NCI-H1694 (cell line): ENCODE data around the gene SPATS2L.

Experiments used
- DNase-seq: peaks from one replicate; lab custom pipeline; 2025; lab: John Stamatoyannopoulos, UW

SPATS2L gene

DNA sequence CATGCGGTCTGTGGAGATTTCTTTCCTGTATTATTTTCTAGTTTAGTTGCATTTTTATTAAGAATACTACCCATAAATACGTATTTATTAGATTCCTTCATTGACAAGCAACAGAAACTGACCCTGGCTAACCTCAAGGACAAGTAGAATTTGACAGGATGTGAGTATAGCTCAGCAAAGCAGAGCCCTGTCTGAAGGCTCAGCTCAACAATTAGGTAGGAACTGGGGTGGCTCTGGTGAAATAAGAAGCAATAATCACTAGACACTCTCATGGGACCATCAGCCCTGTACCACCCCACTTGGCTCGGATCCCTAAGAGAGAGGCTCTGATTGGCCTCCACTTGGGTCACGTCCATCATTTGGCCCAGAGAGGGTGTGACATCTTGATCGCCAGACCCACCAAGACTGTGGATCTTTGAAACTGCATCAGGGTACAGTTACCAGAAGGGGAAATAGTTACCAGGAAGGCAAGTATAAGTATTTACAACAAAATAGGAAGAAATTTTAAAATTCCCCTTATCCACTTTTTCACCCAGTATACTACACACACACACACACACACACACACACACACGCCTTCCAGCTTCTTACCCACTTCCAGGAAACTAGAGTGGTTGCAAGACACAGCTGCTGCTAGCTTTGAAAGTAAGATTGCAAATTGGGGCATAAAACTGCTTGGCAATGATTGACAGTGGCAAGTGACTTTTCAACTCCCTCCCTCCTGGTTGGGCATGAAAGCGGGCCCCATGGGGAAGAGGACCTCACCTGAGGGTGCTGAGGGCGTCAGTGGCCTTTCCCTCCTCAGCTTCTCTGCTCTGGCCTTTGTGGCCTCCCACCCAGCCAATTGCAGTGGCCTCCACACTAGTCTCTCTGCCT is 161.6 kb downstream of the SPATS2L start:
- DNase-seq = no peak

DNA sequence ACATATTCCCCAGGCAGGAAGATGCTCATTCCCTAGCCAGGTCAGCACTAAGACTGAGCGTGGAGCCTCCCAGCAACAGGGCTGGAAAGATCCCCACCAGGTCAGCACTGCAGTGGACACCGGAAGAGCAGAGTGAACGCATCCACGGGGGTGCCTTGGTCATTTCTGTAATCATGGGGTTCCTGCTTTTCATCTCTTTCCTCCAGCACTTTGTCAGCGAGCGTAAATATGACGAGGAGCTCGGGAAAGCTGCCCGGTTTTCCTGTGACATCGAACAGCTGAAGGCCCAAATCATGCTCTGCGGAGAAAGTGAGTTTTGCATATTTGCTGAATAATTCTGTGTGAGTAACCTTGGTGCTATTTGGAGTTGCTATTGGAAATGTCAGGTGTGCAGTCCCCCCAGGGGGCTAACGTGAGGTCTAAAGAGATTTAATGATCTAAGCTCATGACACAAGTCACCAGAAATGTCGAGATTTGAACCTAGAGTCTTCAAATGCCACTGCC is 163.3 kb downstream of the SPATS2L start:
- DNase-seq = no peak

DNA sequence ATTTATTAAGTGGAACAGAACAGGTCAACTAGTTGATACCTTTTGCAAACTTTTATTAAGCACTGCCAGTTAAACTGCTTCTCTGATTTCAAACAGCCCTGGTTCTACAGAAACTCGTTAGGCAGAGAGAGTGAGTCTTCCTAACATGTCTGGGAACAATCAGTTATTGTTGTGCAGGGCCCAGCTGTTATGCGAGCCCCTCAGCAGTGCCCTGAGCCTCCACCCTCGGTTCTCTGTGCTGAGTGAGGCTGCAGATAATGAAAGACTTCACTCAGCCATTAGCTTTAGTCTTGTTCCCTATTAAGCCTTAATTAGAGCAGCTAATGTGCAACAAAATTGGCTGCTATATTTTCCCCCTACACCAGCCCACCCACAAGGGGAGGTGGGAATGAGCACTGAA is 163.7 kb downstream of the SPATS2L start:
- no peak for DNase-seq

DNA sequence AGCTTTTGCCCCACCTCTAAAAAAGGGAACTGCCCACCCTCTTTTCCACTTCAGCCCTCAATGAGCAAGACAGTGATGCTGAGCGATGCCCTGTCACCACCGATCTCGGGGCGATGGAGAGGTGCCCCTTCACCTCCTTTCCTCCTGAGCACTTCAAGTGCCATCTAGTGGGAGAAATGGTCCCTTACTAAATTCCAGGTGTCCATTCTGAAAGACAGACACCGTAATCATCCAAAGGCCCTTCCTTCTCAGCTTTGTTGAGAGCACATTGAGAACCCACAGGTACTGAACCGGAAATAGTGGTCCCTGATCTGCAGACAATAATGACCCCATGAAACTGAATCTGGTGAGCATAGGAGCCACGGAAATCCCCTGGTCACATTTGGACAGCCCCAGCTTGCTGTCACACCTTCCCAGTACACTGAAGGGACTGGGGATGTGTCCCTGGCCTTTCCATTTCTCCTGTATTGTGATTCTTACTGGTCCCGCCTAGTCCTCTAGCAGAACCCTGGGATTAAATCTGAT is 164.9 kb downstream of the SPATS2L start:
- peak; percentile 16 for DNase-seq

DNA sequence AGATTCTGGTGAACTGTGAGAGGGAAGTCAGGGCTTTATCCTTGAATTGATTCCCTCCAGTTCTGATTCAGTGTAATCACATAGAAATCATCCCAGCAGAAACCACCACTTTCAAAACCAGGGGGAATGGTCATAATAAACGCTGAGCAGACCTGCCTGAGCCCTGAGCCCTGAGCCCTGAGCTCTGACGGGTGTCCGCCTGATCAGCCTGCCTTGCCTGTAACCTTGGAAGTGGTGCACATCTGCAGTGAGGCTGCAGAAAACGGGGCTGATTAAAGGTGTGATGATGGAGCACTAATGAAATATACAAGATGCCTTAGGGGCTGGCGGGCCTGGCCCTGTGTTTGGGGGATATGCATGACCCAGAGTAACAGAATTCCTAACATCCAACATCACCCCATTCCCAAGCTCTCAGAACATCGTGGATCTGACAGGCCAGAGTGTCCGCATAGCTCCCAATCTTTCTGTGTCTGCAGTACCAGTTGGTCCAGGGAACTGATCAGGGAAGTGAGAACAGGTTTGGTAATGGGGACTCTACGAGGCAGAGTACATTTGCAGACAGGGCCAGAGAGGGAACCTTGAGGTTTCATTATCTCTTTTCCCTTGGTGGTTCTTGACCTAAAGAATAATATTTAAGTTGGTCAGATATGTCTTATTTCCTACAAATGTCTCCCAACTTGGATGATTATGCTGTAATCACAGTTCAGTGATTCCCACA is 165.6 kb downstream of the SPATS2L start:
- no peak for DNase-seq

DNA sequence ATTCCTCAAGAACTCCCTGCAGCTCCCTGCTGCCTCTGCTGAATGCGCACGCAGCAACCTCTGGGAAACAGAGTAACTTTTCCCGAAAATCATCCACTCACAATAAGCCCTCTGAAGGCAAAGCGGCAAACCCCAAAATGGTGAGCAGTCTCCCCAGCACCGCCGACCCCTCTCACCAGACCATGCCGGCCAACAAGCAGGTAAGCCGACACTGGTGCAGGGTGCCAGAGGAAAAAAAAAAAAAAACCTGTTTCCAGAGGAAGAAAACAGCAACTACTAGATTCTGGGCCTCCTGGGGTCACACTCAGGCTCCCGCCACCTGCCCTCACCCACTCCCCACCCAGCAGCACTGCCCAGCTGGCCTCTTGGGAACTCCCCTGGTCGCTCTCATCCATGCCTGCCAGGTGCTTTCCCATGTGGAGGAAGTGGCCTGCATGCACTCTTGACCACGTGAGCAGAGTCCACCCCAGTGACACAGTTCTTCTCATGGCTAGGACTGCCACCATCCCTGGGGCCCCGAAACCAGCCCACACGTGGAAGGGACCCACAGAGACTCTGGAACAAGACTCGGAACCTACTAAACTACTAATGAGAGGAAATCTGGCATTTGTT is 166.5 kb downstream of the SPATS2L start:
- no peak for DNase-seq

DNA sequence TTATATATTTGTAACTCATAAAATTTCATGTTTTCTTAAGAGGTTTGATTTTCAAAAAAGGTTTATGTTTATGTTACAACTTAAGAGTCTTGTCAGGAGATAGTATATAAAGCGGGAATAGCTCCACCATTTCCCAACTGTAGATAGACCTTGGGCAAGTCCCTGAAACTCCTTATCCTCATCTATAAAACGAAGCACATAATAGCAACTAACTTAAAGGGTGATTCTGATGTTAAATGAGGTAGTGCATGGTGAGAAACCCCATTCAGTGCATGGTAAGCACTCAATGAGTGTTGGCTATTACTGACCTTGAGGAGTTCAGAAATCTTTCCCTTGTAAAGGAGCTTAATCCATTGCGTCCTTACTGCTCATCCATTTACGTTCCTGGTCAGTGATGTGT is 169.3 kb downstream of the SPATS2L start:
- no peak for DNase-seq

DNA sequence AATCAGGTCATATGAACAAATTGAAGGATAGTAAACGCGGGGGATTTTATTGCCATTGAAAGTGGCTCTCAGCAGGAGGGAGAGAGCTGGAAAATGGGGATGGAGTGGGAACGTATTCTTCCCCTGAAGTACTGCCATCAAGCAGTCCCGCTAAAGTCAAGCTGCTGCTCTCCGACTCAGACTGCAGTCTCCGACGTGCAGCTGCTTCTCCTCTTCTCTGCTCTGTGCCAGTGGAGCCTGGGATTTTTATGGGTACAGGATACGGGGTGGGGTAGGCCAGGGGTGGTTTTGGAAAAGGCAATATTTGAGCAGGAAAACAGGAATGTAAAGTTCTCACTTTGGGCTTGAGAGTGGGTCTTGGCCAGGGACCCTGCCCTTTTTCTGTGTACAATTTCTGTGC is 170.3 kb downstream of the SPATS2L start:
- DNase-seq = no peak

DNA sequence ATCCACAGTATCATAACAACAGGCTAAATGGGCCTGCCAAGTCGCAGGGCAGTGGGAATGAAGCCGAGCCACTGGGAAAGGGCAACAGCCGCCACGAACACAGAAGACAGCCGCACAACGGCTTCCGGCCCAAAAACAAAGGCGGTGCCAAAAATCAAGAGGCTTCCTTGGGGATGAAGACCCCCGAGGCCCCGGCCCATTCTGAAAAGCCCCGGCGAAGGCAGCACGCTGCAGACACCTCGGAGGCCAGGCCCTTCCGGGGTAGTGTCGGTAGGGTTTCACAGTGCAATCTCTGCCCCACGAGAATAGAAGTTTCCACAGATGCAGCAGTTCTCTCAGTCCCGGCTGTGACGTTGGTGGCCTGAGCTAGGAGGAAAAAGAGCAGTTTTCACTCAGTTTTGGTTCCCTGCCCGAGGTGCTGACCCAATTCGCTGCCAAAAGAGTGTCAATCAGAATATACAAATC is 171.2 kb downstream of the SPATS2L start:
- DNase-seq = no peak

DNA sequence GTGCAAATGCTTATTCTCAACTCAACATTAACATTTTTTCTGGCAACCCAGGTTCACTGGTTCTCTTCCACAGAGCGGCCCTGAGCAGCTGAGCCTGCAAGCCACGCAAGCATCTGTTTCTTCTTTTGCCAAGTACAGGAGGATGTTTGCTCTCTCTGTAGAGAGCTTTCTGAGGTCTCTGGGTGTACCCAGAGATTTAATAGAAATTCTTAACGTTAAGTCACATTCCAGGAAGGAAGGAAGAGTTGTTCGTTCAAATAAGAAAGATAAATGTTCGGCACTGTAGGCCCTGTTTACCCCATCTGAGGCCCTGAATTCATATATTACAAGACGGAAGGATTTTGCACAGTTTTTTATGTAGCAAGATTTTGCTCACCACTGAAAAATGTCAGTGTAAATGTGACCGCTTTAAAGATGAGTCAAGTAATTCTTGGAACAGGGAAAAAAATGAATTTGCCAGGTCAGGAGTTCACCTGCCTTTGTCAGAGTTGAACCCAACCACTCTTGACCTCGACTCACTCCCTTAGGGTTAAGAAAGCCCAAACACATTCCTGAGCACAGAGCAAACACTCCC is 173.3 kb downstream of the SPATS2L start:
- DNase-seq = no peak

DNA sequence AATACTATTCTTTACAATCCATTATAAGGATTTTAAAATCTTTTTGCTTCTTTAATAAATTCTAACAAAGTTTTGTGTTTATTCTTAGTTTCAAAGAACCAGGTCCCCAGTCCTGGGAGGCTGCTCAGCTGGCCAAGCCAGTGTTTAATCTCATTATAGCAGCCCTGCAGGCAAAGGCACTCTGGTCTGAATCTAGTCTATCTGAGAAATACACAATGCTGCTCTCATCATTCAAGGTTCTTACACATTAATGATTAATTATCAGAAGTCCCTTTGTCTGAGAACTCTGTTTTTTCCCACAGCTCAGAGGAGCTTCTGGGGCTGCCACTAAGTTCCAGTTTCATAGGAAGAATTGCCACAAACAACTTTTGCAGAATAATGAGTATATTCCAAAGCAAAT is 175.7 kb downstream of the SPATS2L start:
- DNase-seq = no peak

DNA sequence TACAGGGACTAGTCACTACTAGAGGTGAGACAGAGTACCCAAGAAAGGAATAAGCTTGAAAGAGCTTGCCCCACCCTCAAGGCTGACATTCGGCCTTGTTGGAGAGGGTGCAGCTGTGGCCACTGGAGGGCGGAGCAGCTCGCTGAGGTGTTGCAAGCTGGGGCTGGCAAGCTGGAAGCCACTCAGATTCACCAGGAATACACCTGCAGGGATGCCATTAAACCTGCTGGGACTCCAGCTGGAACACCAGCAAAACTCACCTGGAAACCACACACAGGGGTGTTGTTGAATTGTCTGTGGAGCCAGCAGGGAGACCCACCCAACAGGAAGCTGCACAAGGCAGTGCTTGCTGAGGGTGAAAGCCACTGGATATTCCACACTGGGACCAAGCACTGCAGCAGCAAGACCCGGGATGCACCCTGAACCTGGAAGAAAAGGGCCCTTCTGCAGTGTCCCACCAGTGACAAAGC is 177.3 kb downstream of the SPATS2L start:
- DNase-seq = no peak

DNA sequence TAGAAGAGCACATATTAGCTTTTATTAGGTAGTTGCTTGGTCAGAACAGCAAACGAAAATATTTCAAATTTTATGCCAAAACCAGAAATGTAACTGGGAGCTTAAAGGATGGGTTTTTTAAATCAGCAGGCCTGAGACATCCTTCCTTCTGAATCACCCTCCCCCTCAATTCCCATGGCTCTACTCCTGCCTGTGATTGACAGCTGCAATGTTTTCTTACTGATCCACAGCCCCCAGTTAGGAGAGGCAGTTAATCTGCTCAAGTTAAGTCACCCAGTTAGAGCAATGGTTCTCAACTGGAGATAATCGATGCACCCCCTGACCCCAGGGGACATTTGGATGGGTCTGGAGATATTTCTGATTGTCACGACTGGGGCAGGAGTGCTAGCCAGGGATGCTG is 178.4 kb downstream of the SPATS2L start:
- DNase-seq = no peak

DNA sequence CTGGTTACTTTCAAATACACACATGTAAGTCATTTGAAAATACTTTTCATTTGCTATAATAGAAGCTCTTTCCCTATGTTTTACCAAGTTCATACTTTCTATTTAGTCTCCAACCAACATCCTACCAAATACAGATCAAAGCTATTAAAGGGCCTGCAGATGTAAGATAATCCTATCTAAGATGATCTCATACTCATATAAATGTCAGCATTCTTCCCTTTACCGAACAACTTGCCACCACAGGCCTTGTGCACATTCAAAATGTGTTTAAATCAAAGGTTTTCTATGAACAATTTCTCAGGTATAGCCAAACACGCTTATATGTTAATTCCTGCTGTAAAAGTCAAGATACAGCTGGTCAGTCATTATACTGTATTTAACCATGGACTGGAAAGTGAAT is 180.0 kb downstream of the SPATS2L start:
- no peak for DNase-seq

DNA sequence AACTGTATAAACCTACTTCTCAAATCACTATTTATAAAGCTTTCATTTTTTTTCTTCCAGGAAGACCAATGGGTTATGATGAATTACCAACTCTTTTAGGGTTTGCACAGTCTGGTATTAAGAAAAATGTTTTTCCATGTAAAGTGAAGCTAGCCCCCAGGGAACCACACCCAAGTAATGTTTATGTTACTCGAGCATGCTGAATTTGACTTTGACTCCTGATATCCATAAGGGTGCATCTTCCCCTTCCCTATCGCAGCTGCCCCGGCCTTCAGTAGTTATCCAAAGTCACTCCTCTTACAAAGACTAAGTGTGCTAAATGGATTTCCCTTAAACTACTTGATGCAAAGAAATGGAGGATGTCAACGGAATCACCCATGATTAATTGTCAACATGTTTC is 181.7 kb downstream of the SPATS2L start:
- no peak for DNase-seq

DNA sequence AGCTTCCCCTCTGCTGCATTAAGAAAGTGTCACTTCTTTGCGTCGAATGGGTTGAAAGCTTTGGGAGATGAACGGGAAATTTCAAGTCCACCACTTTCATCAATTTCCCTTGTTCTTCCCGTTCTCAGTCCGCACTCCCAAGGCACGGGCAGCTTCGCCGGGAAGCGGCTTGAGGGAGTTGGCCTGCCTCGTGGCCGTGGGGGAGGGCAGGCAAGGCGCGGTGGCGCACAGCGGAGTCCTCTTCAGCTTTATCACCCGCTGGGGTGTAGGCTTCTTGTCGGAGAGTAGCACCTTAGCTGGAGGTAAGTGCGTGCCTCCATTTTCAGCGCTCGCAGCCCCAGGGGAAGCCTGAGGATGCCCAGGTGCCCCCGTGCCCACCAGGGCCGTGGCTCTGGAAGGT is 183.5 kb downstream of the SPATS2L start:
- DNase-seq = no peak

DNA sequence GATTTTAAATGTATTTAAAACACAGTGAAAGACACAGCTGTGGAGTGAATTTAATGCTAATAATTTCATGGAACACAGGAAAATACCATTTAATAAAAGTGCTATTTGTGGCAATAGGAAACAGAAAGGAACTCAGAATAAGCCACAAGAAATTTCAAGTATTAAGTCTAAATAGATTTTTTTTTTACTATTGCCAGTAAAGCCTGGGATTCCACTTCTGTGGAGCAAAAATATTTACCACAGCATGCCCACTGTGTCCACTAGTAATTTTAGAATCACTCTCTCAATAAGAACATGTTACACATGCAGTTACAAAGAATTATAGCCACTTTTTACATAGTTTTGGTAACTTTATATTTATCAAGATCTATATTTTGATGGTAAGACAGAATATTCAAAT is 186.2 kb downstream of the SPATS2L start:
- no peak for DNase-seq

DNA sequence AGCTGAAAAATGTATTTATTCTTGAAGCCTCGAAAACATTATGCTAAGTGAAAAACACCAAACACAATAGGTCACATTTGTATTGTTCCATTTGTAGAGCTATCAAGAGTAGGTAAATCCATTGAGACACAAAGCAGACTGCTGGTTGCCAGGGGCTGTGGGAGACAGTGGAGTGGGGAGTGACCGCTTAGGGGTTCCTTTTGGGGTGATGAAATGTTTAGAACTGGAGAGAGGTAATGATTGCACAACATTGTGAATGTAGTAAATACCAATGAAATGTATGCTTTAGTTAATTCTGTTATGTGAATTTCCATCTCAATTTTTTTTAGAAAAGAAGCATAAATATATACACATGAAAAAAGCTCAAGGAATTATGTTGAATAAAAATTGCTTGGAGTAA is 187.6 kb downstream of the SPATS2L start:
- DNase-seq = no peak

DNA sequence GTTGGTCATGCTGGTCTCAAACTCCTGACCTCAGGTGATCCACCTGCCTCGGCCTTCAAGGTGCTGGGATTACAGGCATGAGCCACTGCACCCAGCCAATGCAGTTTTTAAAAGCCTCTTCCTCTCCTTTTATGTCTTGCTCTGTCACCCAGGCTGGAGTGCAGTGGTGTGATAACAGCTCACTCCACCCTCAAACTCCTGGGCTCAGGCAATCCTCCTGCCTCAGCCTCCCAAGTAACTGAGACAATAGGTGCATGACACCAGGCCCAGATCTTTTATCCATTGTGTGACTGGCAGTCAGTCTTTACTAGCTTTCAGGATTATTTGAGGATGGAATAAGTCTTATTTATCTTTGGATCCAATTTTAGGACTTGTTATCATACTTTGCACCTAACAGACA is 190.2 kb downstream of the SPATS2L start:
- no peak for DNase-seq

DNA sequence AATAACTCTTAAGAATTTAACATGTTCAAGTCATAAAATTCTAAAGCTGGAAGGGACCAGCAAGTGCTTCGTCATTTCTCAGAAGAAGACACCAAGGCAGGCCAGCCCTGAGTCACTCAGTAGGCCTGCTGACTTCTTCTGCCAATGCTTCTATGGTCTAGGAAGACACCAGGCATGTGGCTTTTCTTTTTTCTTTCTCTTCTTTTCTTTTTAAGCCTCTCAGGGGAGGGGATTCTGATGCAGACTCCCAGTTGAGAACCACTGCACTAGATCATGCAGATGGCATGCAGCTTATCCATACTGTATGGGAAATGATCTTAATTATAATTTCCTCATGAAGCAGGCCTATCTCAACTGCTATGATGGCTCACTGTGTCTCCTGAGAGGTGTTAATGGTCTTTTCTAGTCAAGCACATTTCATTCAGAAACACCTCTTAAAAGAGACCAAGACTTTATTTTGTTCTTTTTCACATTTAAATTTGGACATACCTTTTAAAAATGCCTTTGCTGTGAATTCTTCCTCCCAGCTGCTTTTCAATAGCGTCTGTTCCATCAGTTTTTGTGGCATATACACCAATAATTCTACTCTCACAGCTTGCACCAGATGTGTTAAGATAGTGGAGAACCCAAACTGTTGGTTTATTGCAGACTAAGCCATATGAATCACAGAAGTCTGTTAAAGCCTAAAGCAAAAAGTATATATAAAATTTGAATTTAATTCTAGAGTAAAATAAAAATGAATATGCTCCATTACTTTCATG is 192.1 kb downstream of the SPATS2L start:
- no peak for DNase-seq

DNA sequence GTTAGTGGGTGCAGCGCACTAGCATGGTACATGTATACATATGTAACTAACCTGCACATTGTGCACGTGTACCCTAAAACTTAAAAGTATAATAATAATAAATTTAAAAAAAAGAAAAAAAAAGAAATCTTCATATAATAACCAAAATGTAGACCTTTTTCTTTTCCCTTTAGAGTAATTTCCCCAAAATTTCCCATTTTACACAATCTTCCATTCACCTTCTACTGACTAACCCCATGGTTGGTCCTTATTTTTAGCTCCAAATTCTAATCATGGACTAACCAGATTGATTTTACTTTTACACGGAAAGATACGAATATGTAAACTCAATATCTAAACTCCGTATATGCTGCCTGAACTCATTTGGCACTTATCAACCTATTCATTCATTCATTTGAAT is 195.7 kb downstream of the SPATS2L start:
- no peak for DNase-seq
